NT2/D1 (cell line): Measurements from ENCODE around the gene COL4A5.

Experiments used
- SUZ12 ChIP-seq: IDR thresholded peaks from 2 replicates; pipeline ENCODE4 v1.6.1; 2011; ENCODE audit not compliant: insufficient read length, insufficient read depth; ENCODE audit errors: extremely low read depth
- ZNF274 ChIP-seq: IDR thresholded peaks from 2 replicates; pipeline ENCODE4 v1.6.1; 2011; ENCODE audit warnings: mild to moderate bottlenecking, low read depth, low read length

GRCh38 chrX:108435261-108435660 is 4.4 kb upstream of the COL4A5 start:
- TF ChIP-seq ZNF274 = no peak
- TF ChIP-seq SUZ12 = no peak
